HG02870 (cell line): ENCODE measurements around the gene MYO15A.

Source experiments
- ATAC-seq: cut with Tn5 transposase; IDR thresholded peaks from one replicate; pipeline ENCODE4 v1.9.1; 2021; ENCODE audit warnings: mild to moderate bottlenecking, moderate library complexity; ENCODE audit not compliant: unreplicated experiment

MYO15A gene

GRCh38 chr17:18129041-18129502, 20.5 kb downstream of the MYO15A start:
- ATAC-seq: no peak

GRCh38 chr17:18132711-18133110, 24.2 kb downstream of the MYO15A start:
- ATAC-seq: no peak

- ATAC-seq: no peak
These were observed 27.8 kb downstream of the MYO15A start for GRCh38 chr17:18136357-18136756.

- no peak for ATAC-seq
These were observed 29.7 kb downstream of the MYO15A start for GRCh38 chr17:18138065-18138749.

GRCh38 chr17:18139092-18139491, 30.5 kb downstream of the MYO15A start:
- no peak for ATAC-seq

DNA sequence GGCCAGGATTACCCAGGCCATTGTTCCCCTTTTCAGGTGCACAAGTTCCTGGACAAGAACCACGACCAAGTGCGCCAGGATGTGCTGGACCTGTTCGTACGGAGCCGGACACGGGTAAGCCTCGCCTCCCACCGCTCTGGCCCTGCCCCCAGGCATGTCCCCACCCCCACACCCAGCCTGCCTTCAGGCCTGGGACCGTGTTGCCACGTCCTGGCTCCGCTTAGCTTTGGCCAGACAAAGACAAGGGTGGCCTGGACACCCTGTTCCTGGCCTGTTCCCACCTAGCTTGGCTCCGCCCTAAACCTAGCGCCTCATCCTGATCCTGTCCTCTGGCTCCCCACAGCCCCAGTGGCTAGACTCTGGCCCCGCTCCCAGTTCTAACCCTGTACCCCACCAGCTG, 30.9 kb downstream of the MYO15A start:
- no peak for ATAC-seq

DNA sequence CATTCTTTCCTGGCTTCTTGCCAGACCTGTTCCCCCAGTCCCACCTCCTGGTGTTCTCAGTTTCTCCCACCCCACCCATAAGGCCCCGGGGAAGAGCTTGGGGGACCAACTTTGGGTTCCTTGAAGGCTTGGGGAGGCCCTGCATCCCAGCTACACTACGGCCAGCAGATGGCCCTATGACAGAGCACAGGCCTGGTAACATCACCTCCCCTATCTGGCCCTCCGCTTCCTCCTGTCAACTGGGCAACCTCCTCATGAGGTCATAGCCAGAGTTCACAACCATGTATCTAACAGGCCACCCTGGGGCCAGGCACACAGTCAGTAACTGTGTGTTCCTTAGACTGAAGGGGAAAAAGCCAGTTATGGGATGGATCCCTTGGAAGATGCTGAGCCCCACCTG, 31.4 kb downstream of the MYO15A start:
- ATAC-seq: no peak

GRCh38 chr17:18140648-18141047, 32.1 kb downstream of the MYO15A start:
- ATAC-seq: no peak

DNA sequence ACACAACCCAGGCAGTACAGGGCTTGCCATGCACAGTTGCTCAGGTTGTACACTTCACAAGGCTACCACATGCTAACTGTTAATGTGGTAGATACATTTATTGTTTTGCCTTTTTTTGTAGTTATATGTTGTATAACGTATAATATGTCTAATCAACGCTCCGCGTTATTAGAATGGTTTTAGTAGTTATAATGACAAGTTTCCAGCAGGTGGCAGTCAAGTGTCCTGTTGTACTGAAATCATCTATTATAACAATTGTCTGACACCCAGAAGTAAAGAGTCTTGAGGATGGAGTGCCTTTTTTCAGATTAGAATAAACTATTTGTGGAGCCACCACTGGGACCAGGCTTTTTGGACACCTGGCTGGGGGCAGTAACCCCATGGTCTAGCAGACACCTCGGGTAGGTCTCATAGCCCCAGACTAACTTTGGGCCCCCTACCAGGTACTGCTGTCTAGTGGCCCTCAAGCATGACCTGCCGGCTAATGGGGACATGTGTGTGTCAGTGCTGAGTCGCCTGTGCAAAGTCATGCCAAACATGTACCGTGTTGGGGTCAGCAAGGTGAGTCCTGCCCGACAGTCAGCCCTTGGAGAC, 32.8 kb downstream of the MYO15A start:
- ATAC-seq: no peak

DNA sequence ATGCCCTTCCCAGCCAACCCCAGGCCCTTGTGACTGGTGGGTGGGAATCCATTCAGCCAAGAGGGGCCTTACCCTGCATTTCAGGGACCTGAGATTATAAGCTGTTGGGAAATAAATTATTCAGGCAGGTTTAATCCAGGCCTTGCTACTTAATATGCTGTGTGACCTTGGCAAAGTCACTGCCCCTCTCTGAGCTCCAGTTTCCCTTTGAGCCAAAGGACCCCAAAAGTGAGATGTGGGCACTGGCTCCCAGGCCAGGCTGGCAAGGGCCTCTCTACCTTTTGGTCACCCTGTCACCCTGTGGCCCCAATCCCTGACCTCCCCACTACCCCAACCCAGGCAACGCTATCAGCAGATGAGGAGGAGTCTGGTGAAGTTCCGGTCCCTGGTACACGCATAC, 33.9 kb downstream of the MYO15A start:
- no peak for ATAC-seq

DNA sequence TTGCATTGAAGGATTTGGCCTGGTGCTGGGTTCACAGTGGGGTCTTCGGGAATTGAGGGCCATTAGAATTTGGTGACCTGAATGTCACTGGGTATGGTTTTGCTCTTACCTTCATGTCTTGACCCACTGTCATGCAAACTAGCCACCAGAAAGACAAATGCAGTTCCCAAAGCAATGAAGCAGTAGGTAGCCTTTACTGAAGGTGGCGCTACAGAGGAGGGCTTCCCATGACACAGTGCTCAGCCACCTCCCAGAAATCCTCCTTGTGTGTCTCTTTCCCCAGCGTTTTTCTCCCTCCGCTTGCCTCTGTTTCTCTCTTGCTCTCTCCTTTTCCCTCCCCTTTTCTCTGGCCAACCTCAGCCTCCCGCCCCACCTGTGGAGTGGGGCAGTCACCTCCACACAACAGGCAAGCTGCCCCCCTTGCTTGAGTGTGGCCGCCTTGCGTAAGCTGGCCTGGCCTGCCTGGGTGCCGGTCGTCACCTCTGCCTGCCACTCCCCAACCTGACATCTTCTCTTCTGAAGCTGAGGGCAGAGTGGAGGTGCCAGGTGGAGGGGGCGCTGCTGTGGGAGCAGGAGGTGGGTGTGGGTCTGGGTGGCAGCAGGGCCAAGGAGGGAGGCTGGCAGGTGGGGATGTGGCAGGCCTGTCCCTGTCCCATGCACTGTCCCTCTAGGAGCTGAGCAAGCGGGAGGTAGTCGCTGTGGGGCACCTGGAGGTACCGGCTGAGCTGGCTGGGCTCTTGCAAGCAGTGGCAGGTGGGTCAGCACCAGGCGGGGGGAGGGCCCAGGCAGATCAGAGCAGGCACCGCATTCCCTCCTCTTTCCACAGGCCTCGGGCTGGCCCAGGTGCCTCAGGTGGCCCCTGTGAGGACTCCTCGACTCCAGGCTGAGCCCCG, 34.7 kb downstream of the MYO15A start:
- no peak for ATAC-seq

GRCh38 chr17:18144261-18144660, 35.7 kb downstream of the MYO15A start:
- no peak for ATAC-seq

DNA sequence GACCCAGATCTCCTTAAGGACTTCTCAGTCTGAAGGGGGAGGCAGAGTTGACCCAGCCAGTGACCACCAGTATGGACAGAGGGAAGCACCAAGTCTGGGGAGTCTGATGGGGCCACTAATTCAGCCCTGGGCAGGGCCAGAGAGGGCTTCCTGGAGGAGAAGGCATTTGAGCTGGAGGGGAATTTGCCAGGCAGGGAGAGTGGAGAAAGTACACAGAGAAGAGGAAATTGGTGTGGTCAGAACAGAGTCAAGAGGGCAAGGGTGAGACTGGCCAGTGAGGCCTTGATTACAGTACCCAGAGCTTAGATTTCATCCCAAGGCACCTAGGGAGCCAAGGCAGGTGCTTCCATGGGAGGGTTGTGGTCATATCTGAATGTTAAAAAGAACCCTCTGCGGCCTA, 36.3 kb downstream of the MYO15A start:
- no peak for ATAC-seq

- ATAC-seq: no peak
These were observed 37.3 kb downstream of the MYO15A start for GRCh38 chr17:18145811-18146210.

GRCh38 chr17:18146259-18146658, 37.7 kb downstream of the MYO15A start:
- no peak for ATAC-seq

GRCh38 chr17:18146980-18147379, 38.4 kb downstream of the MYO15A start:
- ATAC-seq: no peak

DNA sequence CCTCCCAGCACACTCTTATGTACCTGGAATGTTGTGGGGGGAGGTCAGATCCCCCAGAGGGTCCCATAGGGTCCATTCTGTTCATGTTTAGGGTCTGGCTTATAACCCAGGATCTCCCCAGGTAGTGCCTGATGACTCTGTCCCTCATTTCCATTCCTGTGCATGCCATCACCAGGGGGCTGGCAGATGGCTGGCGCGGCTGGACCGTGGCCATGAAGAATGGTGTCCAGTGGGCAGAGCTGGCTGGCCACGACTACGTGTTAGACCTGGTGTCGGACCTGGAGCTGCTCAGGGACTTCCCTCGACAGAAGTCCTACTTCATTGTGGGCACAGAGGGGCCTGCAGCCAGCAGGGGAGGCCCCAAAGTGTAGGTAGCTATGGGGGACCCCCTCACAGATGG, 40.0 kb downstream of the MYO15A start:
- no peak for ATAC-seq

- no peak for ATAC-seq
These were observed 42.7 kb downstream of the MYO15A start for GRCh38 chr17:18151290-18151689.

GRCh38 chr17:18155179-18155578, 46.6 kb downstream of the MYO15A start:
- no peak for ATAC-seq

DNA sequence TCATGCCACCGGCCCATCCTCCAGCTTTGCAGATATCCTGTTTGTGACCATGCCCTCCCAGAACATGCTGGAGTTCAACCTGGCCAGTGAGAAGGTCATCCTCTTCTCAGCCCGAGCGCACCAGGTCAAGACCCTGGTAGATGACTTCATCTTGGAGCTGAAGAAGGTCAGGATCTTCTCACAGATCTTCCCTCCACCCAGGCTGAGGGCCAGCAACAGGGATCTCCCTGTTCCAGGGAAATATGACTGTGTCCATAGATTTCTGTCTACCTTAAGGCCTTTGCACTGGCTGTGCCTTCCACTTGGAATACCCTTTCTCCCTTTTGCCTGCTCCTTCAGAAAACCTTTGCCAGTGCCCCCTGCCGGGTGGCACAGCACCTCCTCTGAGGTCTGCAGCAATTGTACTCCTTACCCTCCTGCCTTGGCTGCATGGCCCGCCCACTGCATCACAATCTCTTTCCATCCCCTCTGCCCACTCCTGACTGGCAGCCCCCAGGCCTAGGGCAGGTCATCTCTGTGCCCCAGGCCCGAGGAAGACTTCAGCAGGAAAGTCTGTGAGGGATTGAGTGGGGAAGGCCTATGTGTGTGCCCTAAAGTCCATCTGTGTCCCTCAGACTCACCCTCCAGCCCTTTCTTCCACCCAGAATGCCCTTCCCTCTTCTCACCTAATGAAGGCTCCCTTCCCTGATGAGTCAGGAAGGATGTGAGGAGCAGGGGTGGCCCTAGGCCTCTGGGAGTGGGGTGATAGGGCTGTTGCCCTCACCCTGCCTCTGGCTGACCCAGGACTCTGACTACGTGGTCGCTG, 47.8 kb downstream of the MYO15A start:
- no peak for ATAC-seq

GRCh38 chr17:18156976-18157280, 48.4 kb downstream of the MYO15A start:
- ATAC-seq: no peak
